Hepatocyte (in vitro differentiated cells): ENCODE measurements around the gene SLC39A13. TPM values are rescaled to one million over a fixed set of nuclear protein-coding genes. Genes with fewer than 3 reads are reported as not detected.
"Not testable (repeated sequence)": the region's sequence is repeated elsewhere in the genome, so short reads cannot be mapped to it uniquely, and the experiment has no call there.

Experiments used
- DNase-seq: peaks from one replicate; pipeline ENCODE4 v3.0.0-alpha.2; 2016; ENCODE audit warnings: low spot score
- H2AFZ ChIP-seq: fragments of 200-600 bp; sonication (generic); 2 replicates; pipeline ENCODE4 v1.6.0; 2016; ENCODE audit warnings: antibody characterized with exemption, mild to moderate bottlenecking
- H3K27ac ChIP-seq: fragments of 200-600 bp; sonication (generic); 2 replicates; pipeline ENCODE4 v1.5.1; 2016; ENCODE audit warnings: mild to moderate bottlenecking
- H3K27me3 ChIP-seq: fragments of 200-600 bp; sonication (generic); 2 replicates; pipeline ENCODE4 v1.6.1; 2016
- H3K36me3 ChIP-seq: fragments of 200-600 bp; sonication (generic); replicated peaks from 2 replicates; pipeline ENCODE4 v1.5.1; 2016; ENCODE audit warnings: low read depth; ENCODE audit not compliant: insufficient read depth
- H3K4me1 ChIP-seq: fragments of 200-600 bp; sonication (generic); 2 replicates; pipeline ENCODE4 v1.5.1; 2016; ENCODE audit warnings: mild to moderate bottlenecking, moderate library complexity; ENCODE audit not compliant: insufficient read depth
- H3K4me2 ChIP-seq: fragments of 200-600 bp; sonication (generic); 2 replicates; pipeline ENCODE4 v1.6.0; 2016
- H3K4me3 ChIP-seq: fragments of 200-600 bp; sonication (generic); 2 replicates; pipeline ENCODE4 v1.5.1; 2016; ENCODE audit warnings: mild to moderate bottlenecking
- H3K79me2 ChIP-seq: fragments of 200-600 bp; sonication (generic); 2 replicates; pipeline ENCODE4 v1.6.0; 2017; ENCODE audit warnings: mild to moderate bottlenecking
- H3K9me2 ChIP-seq: fragments of 200-600 bp; sonication (generic); replicated peaks from 2 replicates; pipeline ENCODE4 v1.6.0; 2017; ENCODE audit warnings: mild to moderate bottlenecking; ENCODE audit not compliant: insufficient read depth
- H3K9me3 ChIP-seq: fragments of 200-600 bp; sonication (generic); 2 replicates; pipeline ENCODE4 v1.5.1; 2016; ENCODE audit warnings: low read depth, mild to moderate bottlenecking
- H4K20me1 ChIP-seq: fragments of 200-600 bp; sonication (generic); 2 replicates; pipeline ENCODE4 v1.6.0; 2016; ENCODE audit warnings: mild to moderate bottlenecking; ENCODE audit not compliant: insufficient read depth, poor library complexity, severe bottlenecking
- CTCF ChIP-seq: fragments of 200-600 bp; sonication (generic); IDR thresholded peaks from 2 replicates; pipeline ENCODE4 v1.5.1; 2016; ENCODE audit warnings: antibody characterized with exemption, mild to moderate bottlenecking; ENCODE audit not compliant: poor library complexity
- EZH2 ChIP-seq: fragments of 200-600 bp; sonication (generic); IDR thresholded peaks from 2 replicates; pipeline ENCODE4 v1.6.1; 2016; ENCODE audit warnings: antibody characterized with exemption, mild to moderate bottlenecking, borderline replicate concordance
- EZH2phosphoT487 ChIP-seq: fragments of 200-600 bp; sonication (generic); IDR thresholded peaks from one replicate; pipeline ENCODE4 v1.6.1; 2018; ENCODE audit warnings: antibody characterized with exemption, mild to moderate bottlenecking, low read depth, moderate library complexity; ENCODE audit not compliant: unreplicated experiment, severe bottlenecking
- WGBS: methylation state at CpG from one replicate; pipeline ENCODE4 v1.1.6; 2016; ENCODE audit warnings: low lambda C conversion rate; ENCODE audit errors: missing lambda C conversion rate; 5-methylcytosine and 5-hydroxymethylcytosine counted together
- polyA plus RNA-seq: library from polyadenylated mRNA; unstranded; fragments of >200 nt; fragmentation: Nextera tagmentation; extraction: Ambion mirVana; gene quantifications from 2 replicates; pipeline ENCODE4 v1.2.1, GENCODE V29; 2016
- total RNA-seq: library from RNA; depleted of rRNA; stranded (reverse); fragments of >200 nt; gene quantifications from 2 replicates; pipeline ENCODE4 v1.2.3, GENCODE V29; 2014

The SLC39A13 gene
- total and polyA plus RNA-seq, 2 experiments from 2014 or later: 72.3 to 118 TPM

GRCh38 chr11:47454258-47454671, 45.9 kb downstream of the SLC39A13 start:
- not testable (repeated sequence) for H4K20me1 ChIP-seq, H3K79me2 ChIP-seq, H3K4me2 ChIP-seq, H3K4me3 ChIP-seq, H3K4me1 ChIP-seq, H2AFZ ChIP-seq, H3K9me3 ChIP-seq, H3K36me3 ChIP-seq, H3K27ac ChIP-seq, H3K27me3 ChIP-seq, H3K9me2 ChIP-seq
- peak; percentile 85 for TF ChIP-seq CTCF
- peak; percentile 86 for DNase-seq
- WGBS: 40% methylated on average over 8 of the region's 8 CpGs

- no peak for DNase-seq
- no peaks in the 10 kb centered on the region for H4K20me1 ChIP-seq
- no peak for TF ChIP-seq EZH2
- no peak for TF ChIP-seq EZH2phosphoT487
- TF ChIP-seq CTCF: no peak
Measured at GRCh38 chr11:47460571-47461235, 52.3 kb downstream of the SLC39A13 start.

GRCh38 chr11:47461876-47462275, 53.5 kb downstream of the SLC39A13 start:
- Histone ChIP-seq H3K9me3 (no peaks in the 10 kb centered on the region), H3K36me3 (no peaks in the 10 kb centered on the region), H3K4me1 (no peaks in the 10 kb centered on the region), H3K79me2 (peaks cover 8% of the 10 kb centered on the region), H4K20me1 (no peaks in the 10 kb centered on the region), H2AFZ (no peak overlapping the region), H3K27me3 (no peaks in the 10 kb centered on the region), H3K4me2 (no peak overlapping the region), H3K27ac (no peak overlapping the region), H3K9me2 (no peaks in the 10 kb centered on the region), H3K4me3 (no peak overlapping the region)
- TF ChIP-seq CTCF: no peak
- no peak for TF ChIP-seq EZH2phosphoT487
- no peak for TF ChIP-seq EZH2
- DNase-seq: no peak
- 96% methylated on average over 7 of the region's 7 CpGs for WGBS

More at GRCh38 chr11:47460571-47461235, 52.3 kb downstream of the SLC39A13 start:
- WGBS: 97% methylated on average over 2 of the region's 2 CpGs
- Histone ChIP-seq H3K9me2 (no peaks in the 10 kb centered on the region), H3K4me3 (no peak overlapping the region), H3K4me2 (no peak overlapping the region), H3K9me3 (no peaks in the 10 kb centered on the region), H3K27ac (no peak overlapping the region), H3K27me3 (no peaks in the 10 kb centered on the region), H2AFZ (no peak overlapping the region), H3K4me1 (no peaks in the 10 kb centered on the region), H3K79me2 (peaks cover 8% of the 10 kb centered on the region), H3K36me3 (no peaks in the 10 kb centered on the region)

- peaks cover 4% of the 10 kb centered on the region for H4K20me1 ChIP-seq
- DNase-seq: no peak
- H2AFZ ChIP-seq: no peak overlapping the region
- H3K4me2 ChIP-seq: no peak overlapping the region
- H3K79me2 ChIP-seq: peaks cover 20% of the 10 kb centered on the region
- no peaks in the 10 kb centered on the region for H3K36me3 ChIP-seq
- no peaks in the 10 kb centered on the region for H3K27me3 ChIP-seq
- no peaks in the 10 kb centered on the region for H3K9me2 ChIP-seq
- H3K9me3 ChIP-seq: no peaks in the 10 kb centered on the region
- H3K4me3 ChIP-seq: no peak overlapping the region
- WGBS: 95% methylated on average over 5 of the region's 5 CpGs
- TF ChIP-seq CTCF (no peak), EZH2 (no peak), EZH2phosphoT487 (no peak)
- H3K4me1 ChIP-seq: no peaks in the 10 kb centered on the region
- H3K27ac ChIP-seq: no peak overlapping the region
Measured at GRCh38 chr11:47464483-47464882, 56.1 kb downstream of the SLC39A13 start.
